Measurements from ENCODE around the gene GLCE.

GLCE gene

GRCh38 chr15:69145694-69146492 is 14.5 kb upstream of the GLCE start:
- no peaks in the 10 kb centered on the region for H4K20me1 ChIP-seq (ENCODE audit: insufficient read depth, low read length)
- H3K4me3 ChIP-seq (ENCODE audit: low read depth, low read length, poor library complexity, severe bottlenecking): no peak overlapping the region
- no peak overlapping the region for H3K4me2 ChIP-seq (ENCODE audit: low read length)
- no peaks in the 10 kb centered on the region; the same call in 1 of the 2 replicates for H3K27me3 ChIP-seq (ENCODE audit: insufficient read depth, low read length)
- no peak overlapping the region for H3K9ac ChIP-seq (ENCODE audit: low read length)
- H2AFZ ChIP-seq (ENCODE audit: low read length): no peak overlapping the region
- H3K36me3 ChIP-seq (ENCODE audit: insufficient read depth, low read length): no peaks in the 10 kb centered on the region
- H3F3A ChIP-seq (ENCODE audit: insufficient read depth, low read length): no peaks in the 10 kb centered on the region
- no peaks in the 10 kb centered on the region for H3K9me3 ChIP-seq (ENCODE audit: low read length)
- no peak overlapping the region for H3K27ac ChIP-seq (ENCODE audit: low read depth, low read length, poor library complexity, severe bottlenecking)
- TF ChIP-seq CTCF (IDR thresholded peaks at IDR 0.05; ENCODE audit: low read length): no peak
- no peak for TF ChIP-seq EZH2 (IDR thresholded peaks at IDR 0.05; ENCODE audit: borderline replicate concordance, low read length)
- H3K4me1 ChIP-seq (ENCODE audit: insufficient read depth, low read length, severe bottlenecking): no peaks in the 10 kb centered on the region
- H3K79me2 ChIP-seq (ENCODE audit: insufficient read depth, low read length): no peaks in the 10 kb centered on the region
- no peaks in the 10 kb centered on the region for H3K9me2 ChIP-seq (ENCODE audit: low read depth, low read length)

- no peaks in the 10 kb centered on the region; the same call in 1 of the 2 replicates for H3K27me3 ChIP-seq (ENCODE audit: insufficient read depth, low read length)
- H3K4me1 ChIP-seq (ENCODE audit: insufficient read depth, low read length, severe bottlenecking): no peaks in the 10 kb centered on the region
- H3K9me2 ChIP-seq (ENCODE audit: low read depth, low read length): no peaks in the 10 kb centered on the region
- no peak overlapping the region for H3K27ac ChIP-seq (ENCODE audit: low read depth, low read length, poor library complexity, severe bottlenecking)
- no peaks in the 10 kb centered on the region for H3F3A ChIP-seq (ENCODE audit: insufficient read depth, low read length)
- no peaks in the 10 kb centered on the region for H3K36me3 ChIP-seq (ENCODE audit: insufficient read depth, low read length)
- no peak overlapping the region for H3K4me3 ChIP-seq (ENCODE audit: low read depth, low read length, poor library complexity, severe bottlenecking)
- H3K4me2 ChIP-seq (ENCODE audit: low read length): no peak overlapping the region
- H3K9me3 ChIP-seq (ENCODE audit: low read length): no peaks in the 10 kb centered on the region
- H3K79me2 ChIP-seq (ENCODE audit: insufficient read depth, low read length): no peaks in the 10 kb centered on the region
- H2AFZ ChIP-seq (ENCODE audit: low read length): no peak overlapping the region
- H4K20me1 ChIP-seq (ENCODE audit: insufficient read depth, low read length): no peaks in the 10 kb centered on the region
- TF ChIP-seq EZH2 (IDR thresholded peaks at IDR 0.05; ENCODE audit: borderline replicate concordance, low read length): no peak
- no peak for TF ChIP-seq CTCF (IDR thresholded peaks at IDR 0.05; ENCODE audit: low read length)
- no peak overlapping the region for H3K9ac ChIP-seq (ENCODE audit: low read length)
Measured at GRCh38 chr15:69146724-69147435, 13.6 kb upstream of the GLCE start.

GRCh38 chr15:69148465-69148864 is 12.0 kb upstream of the GLCE start:
- H2AFZ ChIP-seq (ENCODE audit: low read length): no peak overlapping the region

More at GRCh38 chr15:69148465-69148864, 12.0 kb upstream of the GLCE start:
- Histone ChIP-seq H3K27ac (ENCODE audit: low read depth, low read length, poor library complexity, severe bottlenecking) (no peak overlapping the region), H3K36me3 (ENCODE audit: insufficient read depth, low read length) (no peaks in the 10 kb centered on the region), H3K4me3 (ENCODE audit: low read depth, low read length, poor library complexity, severe bottlenecking) (no peak overlapping the region), H3F3A (ENCODE audit: insufficient read depth, low read length) (no peaks in the 10 kb centered on the region), H3K9me2 (ENCODE audit: low read depth, low read length) (no peaks in the 10 kb centered on the region), H3K4me2 (ENCODE audit: low read length) (no peak overlapping the region), H3K4me1 (ENCODE audit: insufficient read depth, low read length, severe bottlenecking) (no peaks in the 10 kb centered on the region), H3K9ac (ENCODE audit: low read length) (no peak overlapping the region), H3K9me3 (ENCODE audit: low read length) (no peaks in the 10 kb centered on the region), H3K27me3 (ENCODE audit: insufficient read depth, low read length) (no peaks in the 10 kb centered on the region; the same call in 1 of the 2 replicates), H4K20me1 (ENCODE audit: insufficient read depth, low read length) (no peaks in the 10 kb centered on the region), H3K79me2 (ENCODE audit: insufficient read depth, low read length) (no peaks in the 10 kb centered on the region)
- no peak for TF ChIP-seq CTCF (IDR thresholded peaks at IDR 0.05; ENCODE audit: low read length)
- TF ChIP-seq EZH2 (IDR thresholded peaks at IDR 0.05; ENCODE audit: borderline replicate concordance, low read length): no peak
